HCT116 (cell line): Measurements from ENCODE around the gene MUSK. TPM values are rescaled to one million over a fixed set of nuclear protein-coding genes. Genes with fewer than 3 reads are reported as not detected.

Experiments
- ATAC-seq: fragments of 200-7000 bp; cut with Tn5 transposase; 2 replicates; pipeline ENCODE4 v1.9.1; 2020; ENCODE audit warnings: mild to moderate bottlenecking, moderate library complexity
- BruUV-seq: library from RNA; stranded (reverse); fragments of 400-500 nt; replicated peaks from 2 replicates; lab custom pipeline; 2021; lab: Mats Ljungman, UMichigan
- CTCF ChIA-PET: fragments of 300-600 bp; sonication (Branson Sonifier 250); formaldehyde crosslinking; loops from one replicate; lab custom pipeline; 2021; ENCODE audit warnings: antibody characterized with exemption; lab: Charles Lee
- POLR2A ChIA-PET: fragments of 300-600, 350-600 bp; sonication (Branson Sonifier 250); formaldehyde crosslinking; loops from one replicate; lab custom pipeline; 2021; ENCODE audit warnings: antibody characterized with exemption; lab: Charles Lee
- RAD21 ChIA-PET, 2 experiments: fragments of 300-600 bp; sonication (Branson Sonifier 250); formaldehyde crosslinking; loops; one replicate each; lab custom pipeline; 2023; ENCODE audit warnings: low total read pairs in 2 of 2; ENCODE audit not compliant: uncharacterized antibody in 2 of 2, unreplicated experiment in 2 of 2, low non-redundant PET in 1 of 2; lab: Charles Lee
- DNase-seq: peaks from one replicate; pipeline ENCODE4 v3.0.0-alpha.2; 2010; ENCODE audit warnings: low read depth, low spot score
- H2AFZ ChIP-seq: fragments of 200-600 bp; shearing (Covaris generic), sonication (generic); 2 replicates; pipeline ENCODE4 v1.6.1; 2017; ENCODE audit warnings: low read depth, mixed run types, mixed read lengths, antibody characterized with exemption, low read length; ENCODE audit not compliant: poor library complexity, severe bottlenecking
- H3K27ac ChIP-seq: 2 replicates; pipeline ENCODE4 v1.5.1; 2012; ENCODE audit warnings: low read depth, low read length
- H3K27me3 ChIP-seq: fragments of 200-600 bp; sonication (generic); 2 replicates; pipeline ENCODE4 v1.6.1; 2016; ENCODE audit warnings: mixed run types, low read length, mixed read lengths; ENCODE audit not compliant: insufficient read depth
- H3K36me3 ChIP-seq, 2 experiments: fragments of 200-500 bp in 1 of 2; fragments of 200-600 bp in 1 of 2; sonication (Bioruptor generic) in 1 of 2; sonication (generic) in 1 of 2; 2 replicates each; pipeline versions ENCODE4 v1.5.1 to v1.6.1; 2014 to 2016; ENCODE audit warnings: low read length in 2 of 2, inconsistent platforms in 1 of 2, mixed read lengths in 1 of 2, mixed run types in 1 of 2; ENCODE audit not compliant: insufficient read depth in 2 of 2, control insufficient read depth in 1 of 2
- H3K4me1 ChIP-seq, 2 experiments: fragments of 200-600 bp in 1 of 2; sonication (generic) in 1 of 2; 2 replicates each; pipeline versions ENCODE4 v1.5.1 to v1.6.1; 2012 to 2017; ENCODE audit warnings: low read length in 2 of 2, inconsistent platforms in 1 of 2, mild to moderate bottlenecking in 1 of 2, mixed read lengths in 1 of 2, mixed run types in 1 of 2, moderate library complexity in 1 of 2; ENCODE audit not compliant: insufficient read depth in 2 of 2, control insufficient read depth in 1 of 2
- H3K4me2 ChIP-seq: fragments of 200-600 bp; sonication (generic); 2 replicates; pipeline ENCODE4 v1.6.1; 2017; ENCODE audit warnings: mixed run types, low read length, mixed read lengths
- H3K4me3 ChIP-seq, 2 experiments: fragments of 200-600 bp in 1 of 2; sonication (generic) in 1 of 2; replicated peaks in 1 of 2; 2 replicates each; pipeline ENCODE4 v1.5.1; 2011 to 2016; ENCODE audit warnings: low read length in 2 of 2, control low read depth in 1 of 2, low read depth in 1 of 2, mild to moderate bottlenecking in 1 of 2, mixed read lengths in 1 of 2, mixed run types in 1 of 2
- H3K79me2 ChIP-seq: fragments of 200-600 bp; sonication (generic); 2 replicates; pipeline ENCODE4 v1.6.1; 2017; ENCODE audit warnings: mild to moderate bottlenecking, mixed run types, low read length, moderate library complexity, mixed read lengths; ENCODE audit not compliant: insufficient read depth
- H3K9ac ChIP-seq: fragments of 200-600 bp; sonication (generic); 2 replicates; pipeline ENCODE4 v1.6.1; 2016; ENCODE audit warnings: low read length, mixed read lengths
- H3K9me2 ChIP-seq: fragments of 200-600 bp; sonication (generic), shearing (Covaris generic); 2 replicates; pipeline ENCODE4 v1.6.1; 2017; ENCODE audit warnings: mixed run types, mild to moderate bottlenecking, moderate library complexity; ENCODE audit not compliant: insufficient read depth
- H3K9me3 ChIP-seq, 2 experiments: fragments of 200-500 bp in 1 of 2; fragments of 200-600 bp in 1 of 2; sonication (Bioruptor generic) in 1 of 2; sonication (generic) in 1 of 2; 2 replicates each; pipeline ENCODE4 v1.6.1; 2014 to 2017; ENCODE audit warnings: low read length in 2 of 2, mixed read lengths in 2 of 2, inconsistent platforms in 1 of 2, low read depth in 1 of 2, mild to moderate bottlenecking in 1 of 2, mixed run types in 1 of 2, moderate library complexity in 1 of 2; ENCODE audit not compliant: control insufficient read depth in 1 of 2, insufficient read depth in 1 of 2
- H4K20me1 ChIP-seq: fragments of 200-600 bp; sonication (generic), shearing (Covaris generic); 2 replicates; pipeline ENCODE4 v1.6.1; 2017; ENCODE audit warnings: mixed run types, mild to moderate bottlenecking, moderate library complexity; ENCODE audit not compliant: insufficient read depth
- CBX3 ChIP-seq: IDR thresholded peaks from 2 replicates; pipeline ENCODE4 v1.6.1; 2012; ENCODE audit warnings: low read depth
- CTCF ChIP-seq, 3 experiments: fragments of 200-600 bp in 1 of 3; sonication (generic) in 1 of 3; IDR thresholded peaks in 2 of 3; conservative IDR thresholded peaks in 1 of 3; 2 replicates each; pipeline ENCODE4 v1.5.1; 2012 to 2017; ENCODE audit warnings: low read depth in 2 of 3, low read length in 2 of 3, antibody characterized with exemption in 1 of 3, borderline replicate concordance in 1 of 3, control low read depth in 1 of 3, mild to moderate bottlenecking in 1 of 3, mixed read lengths in 1 of 3, mixed run types in 1 of 3, moderate library complexity in 1 of 3; ENCODE audit not compliant: insufficient read depth in 1 of 3
- EGR1 ChIP-seq: IDR thresholded peaks from 2 replicates; pipeline ENCODE4 v1.6.1; 2012; ENCODE audit warnings: low read depth
- ELF1 ChIP-seq: IDR thresholded peaks from 2 replicates; pipeline ENCODE4 v1.6.1; 2012; ENCODE audit warnings: low read depth, borderline replicate concordance
- EZH2 ChIP-seq: fragments of 200-600 bp; sonication (generic); IDR thresholded peaks from 2 replicates; pipeline ENCODE4 v1.6.1; 2017; ENCODE audit warnings: antibody characterized with exemption, mixed run types
- FOSL1 ChIP-seq: IDR thresholded peaks from 2 replicates; pipeline ENCODE4 v1.6.1; 2012; ENCODE audit warnings: low read depth
- JUND ChIP-seq: IDR thresholded peaks from 2 replicates; pipeline ENCODE4 v1.6.1; 2012
- RAD21 ChIP-seq: IDR thresholded peaks from 2 replicates; pipeline ENCODE4 v1.6.1; 2012; ENCODE audit warnings: low read depth, mild to moderate bottlenecking
- SIN3A ChIP-seq: IDR thresholded peaks from 2 replicates; pipeline ENCODE4 v1.6.1; 2012; ENCODE audit warnings: low read depth
- SP1 ChIP-seq: IDR thresholded peaks from 2 replicates; pipeline ENCODE4 v1.6.1; 2012; ENCODE audit warnings: low read depth
- SRF ChIP-seq: IDR thresholded peaks from 2 replicates; pipeline ENCODE4 v1.6.1; 2012; ENCODE audit warnings: low read depth
- YY1 ChIP-seq: IDR thresholded peaks from 2 replicates; pipeline ENCODE4 v1.6.1; 2011; ENCODE audit warnings: low read length, low read depth, moderate library complexity, mild to moderate bottlenecking; ENCODE audit not compliant: insufficient replicate concordance; ENCODE audit errors: extremely low read depth
- ZNF274 ChIP-seq: fragments of 200-500 bp; sonication (Bioruptor generic); IDR thresholded peaks from 2 replicates; pipeline ENCODE4 v1.6.1; 2014; ENCODE audit warnings: mild to moderate bottlenecking, low read depth, low read length, inconsistent platforms
- intact Hi-C: fragments of 100-400 bp; cut with micrococcal nuclease; formaldehyde crosslinking; loops from 2 replicates; pipeline ENCODE4 v1.10.0; 2022
- total RNA-seq: library from RNA; stranded (reverse); gene quantifications from one replicate; pipeline ENCODE4 v1.2.1, GENCODE V29; 2021; ENCODE audit not compliant: unreplicated experiment
- TF ChIP-seq, protein P1 (sequence below): IDR thresholded peaks from 2 replicates; pipeline ENCODE4 v1.6.1; 2012
- TF ChIP-seq, protein P2 (sequence below): IDR thresholded peaks from 2 replicates; pipeline ENCODE4 v1.6.1; 2012

The MUSK gene
- total RNA-seq, 1 experiment from 2014 or later = not detected

DNA sequence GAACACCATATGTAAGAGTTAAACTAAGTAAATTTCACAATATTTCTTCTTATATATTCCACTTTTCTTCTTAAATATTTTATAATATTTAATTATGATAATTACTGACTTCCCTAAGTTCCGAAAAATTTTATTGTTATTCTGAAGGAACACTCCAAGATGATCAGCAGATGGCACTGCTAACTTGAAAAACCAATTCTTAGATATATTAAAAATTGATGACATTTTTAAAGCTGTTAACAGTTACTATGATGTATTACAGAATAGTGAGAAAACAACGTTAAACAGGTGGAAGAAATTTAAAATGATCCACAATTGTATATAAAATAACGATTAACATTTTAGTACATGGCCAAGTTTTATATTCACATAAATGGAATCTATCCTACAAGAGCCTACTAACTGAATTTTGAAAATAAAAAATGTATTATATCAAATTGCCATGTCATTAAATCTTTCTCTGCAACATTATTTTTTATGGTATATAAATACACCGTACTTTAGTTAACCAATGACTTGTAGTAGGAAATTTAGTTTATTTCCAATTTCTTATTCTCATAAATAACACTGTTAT, 30.1 kb upstream of the MUSK start:
- Histone ChIP-seq H4K20me1 (no peaks in the 10 kb centered on the region), H3K4me1 (no peaks in the 10 kb centered on the region), H3K27ac (no peak overlapping the region), H3K9me3 (peaks cover 0 to 5% of the 10 kb centered on the region in 2 experiments; a peak in 1 of 4 replicates)
- peak in 2 of 3 experiments; percentile 34 to 73; a peak in 4 of 6 replicates for TF ChIP-seq CTCF (IDR thresholded peaks at IDR 0.05 in 2 of 3, conservative IDR thresholded peaks at IDR 0.05 in 1 of 3; ENCODE audit: borderline replicate concordance in 1 of 3, insufficient read depth in 1 of 3, low read depth in 2 of 3, low read length in 2 of 3)
- peak; percentile 85 for TF ChIP-seq RAD21
- TF ChIP-seq ELF1 = no peak
- TF ChIP-seq, all 23 proteins: peak for 2
- DNase-seq (no peak), ATAC-seq (no peak)
- ChIA-PET POLR2A (no interaction called here), RAD21 (no interaction called here), CTCF (interaction anchor here (0.7 to 3.0 kb wide), 3 partner anchors 659 to 665 kb away, joined by 4 to 27 read pairs (median 5); no protein-coding TSS in a partner anchor)
- no peak overlapping the region for H3K4me3 ChIP-seq
- no TSS peak for BruUV-seq
- H3K36me3 ChIP-seq = no peaks in the 10 kb centered on the region
- H3K27me3 ChIP-seq = no peaks in the 10 kb centered on the region
- H3K4me2 ChIP-seq = no peak overlapping the region
- intact Hi-C loops = loop anchor here (1.0 to 10.0 kb wide), 6 partner anchors 399 to 1056 kb away; partner anchors contain the start of gene LPAR1
- peak overlapping the region; percentile 94 for H2AFZ ChIP-seq
- no peak overlapping the region for H3K9ac ChIP-seq
- H3K79me2 ChIP-seq = no peaks in the 10 kb centered on the region
- no peaks in the 10 kb centered on the region for H3K9me2 ChIP-seq

DNA sequence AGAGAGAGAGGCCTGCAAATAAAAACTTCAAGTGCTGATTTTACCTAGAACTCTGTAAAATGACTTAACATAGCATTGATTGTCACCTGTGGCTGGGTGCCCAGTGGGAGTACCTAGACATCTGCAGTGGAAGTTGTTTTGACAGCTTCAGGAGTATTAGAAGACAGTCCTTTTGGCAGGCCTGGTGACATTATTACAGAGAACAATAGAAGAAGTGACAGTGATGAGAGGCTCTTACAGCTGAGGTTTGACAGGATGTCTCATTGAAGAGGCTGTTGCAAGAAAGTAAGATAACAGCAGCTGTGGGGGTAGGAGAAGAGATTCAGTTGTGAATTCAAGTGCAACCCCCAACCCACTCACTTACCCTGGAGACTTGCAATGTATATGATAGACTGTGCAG, 27.9 kb upstream of the MUSK start:
- CTCF ChIA-PET = interaction anchor here (1.1 kb wide), 1 partner anchor 11 kb away, joined by 4 read pairs; no protein-coding TSS in a partner anchor
- Histone ChIP-seq H3K27me3 (no peaks in the 10 kb centered on the region), H3K9ac (no peak overlapping the region), H4K20me1 (no peaks in the 10 kb centered on the region), H3K27ac (no peak overlapping the region), H3K9me2 (no peaks in the 10 kb centered on the region), H3K36me3 (no peaks in the 10 kb centered on the region), H3K79me2 (no peaks in the 10 kb centered on the region), H3K4me2 (no peak overlapping the region), H3K9me3 (no peaks in the 10 kb centered on the region), H3K4me3 (no peak overlapping the region), H3K4me1 (no peaks in the 10 kb centered on the region), H2AFZ (no peak overlapping the region)
- no peak for ATAC-seq
- intact Hi-C loops = no loop called here
- no TSS peak for BruUV-seq
- DNase-seq = no peak
- POLR2A ChIA-PET = no interaction called here
- RAD21 ChIA-PET = no interaction called here
- TF ChIP-seq YY1 (no peak), ZNF274 (no peak), JUND (no peak), SRF (no peak), CTCF (IDR thresholded peaks at IDR 0.05 in 2 of 3, conservative IDR thresholded peaks at IDR 0.05 in 1 of 3; ENCODE audit: borderline replicate concordance in 1 of 3, insufficient read depth in 1 of 3, low read depth in 2 of 3, low read length in 2 of 3) (no peak), FOSL1 (no peak), SIN3A (no peak), CBX3 (no peak), SP1 (no peak), EZH2 (no peak), RAD21 (no peak), EGR1 (no peak)
- TF ChIP-seq, protein P1, sequence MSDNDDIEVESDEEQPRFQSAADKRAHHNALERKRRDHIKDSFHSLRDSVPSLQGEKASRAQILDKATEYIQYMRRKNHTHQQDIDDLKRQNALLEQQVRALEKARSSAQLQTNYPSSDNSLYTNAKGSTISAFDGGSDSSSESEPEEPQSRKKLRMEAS = no peak
- TF ChIP-seq, protein P2, sequence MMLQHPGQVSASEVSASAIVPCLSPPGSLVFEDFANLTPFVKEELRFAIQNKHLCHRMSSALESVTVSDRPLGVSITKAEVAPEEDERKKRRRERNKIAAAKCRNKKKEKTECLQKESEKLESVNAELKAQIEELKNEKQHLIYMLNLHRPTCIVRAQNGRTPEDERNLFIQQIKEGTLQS = no peak
